GM12891 (cell line): ENCODE results near the gene DOCK7.
"Not testable (repeated sequence)": the region's sequence is repeated elsewhere in the genome, so short reads cannot be mapped to it uniquely, and the experiment has no call there.

Experiments used
- POLR2A ChIP-seq: IDR thresholded peaks from 2 replicates; pipeline ENCODE4 v1.6.1; 2011; ENCODE audit warnings: low read depth, low read length, control low read depth
- TAF1 ChIP-seq: IDR thresholded peaks from 2 replicates; pipeline ENCODE4 v1.6.1; 2011; ENCODE audit warnings: low read depth, low read length, control low read depth

GRCh38 chr1:62567926-62568325, 120.3 kb downstream of the DOCK7 start:
- not testable (repeated sequence) for TF ChIP-seq TAF1, POLR2A
